ENCODE results near the gene PNRC2. TPM values are rescaled to one million over a fixed set of nuclear protein-coding genes. Genes with fewer than 3 reads are reported as not detected.

PNRC2 gene
- total and polyA plus RNA-seq, 2 of the 13 experiments (the other 11 are each of a cell fraction or from before 2014, with no cell fraction given) = 74.9 to 97.5 TPM

DNA sequence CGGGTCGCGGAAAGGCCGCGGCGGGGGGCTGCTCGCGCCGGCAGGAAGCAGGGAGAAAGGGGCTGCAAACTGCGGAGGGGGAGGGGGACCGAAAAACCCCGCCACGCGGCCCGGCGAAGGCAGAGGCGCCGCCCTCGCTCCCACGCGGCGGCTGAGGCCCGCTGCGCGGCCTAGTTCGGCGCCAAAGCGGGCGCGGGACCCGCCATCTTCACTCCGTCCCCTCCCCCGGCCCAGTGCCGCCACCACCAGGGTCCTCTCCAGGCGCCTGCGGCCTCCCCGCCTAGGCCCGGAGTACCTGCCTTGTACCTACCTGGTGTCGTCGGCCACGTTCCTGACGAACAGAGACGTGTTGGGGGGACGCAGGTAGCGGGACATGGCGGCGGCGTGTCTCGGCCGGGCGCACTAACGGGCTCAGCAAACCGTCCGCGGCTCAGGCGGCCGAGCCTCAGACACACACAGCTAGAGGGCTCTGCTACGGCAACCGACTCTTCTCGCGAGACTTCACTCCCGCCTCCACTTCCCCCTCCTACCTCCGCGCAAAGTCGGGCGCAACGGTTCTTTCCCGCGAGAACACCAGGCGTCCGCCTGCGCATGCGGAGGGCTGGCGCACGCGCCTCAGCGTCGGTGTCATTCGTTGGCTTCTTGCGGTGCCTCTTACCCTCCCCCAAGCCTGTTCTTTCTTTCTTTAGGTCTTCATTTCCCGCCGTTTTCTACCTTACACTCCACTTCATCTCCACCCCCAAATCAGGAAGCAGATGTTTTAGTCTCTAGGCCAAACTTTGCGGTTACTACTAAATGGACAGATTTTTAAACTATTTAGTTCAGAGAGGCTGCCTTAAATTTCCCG is 20.5 kb downstream of the PNRC2 start, which contains the start of gene SRSF10 (continued):
- TF ChIP-seq, protein P1, sequence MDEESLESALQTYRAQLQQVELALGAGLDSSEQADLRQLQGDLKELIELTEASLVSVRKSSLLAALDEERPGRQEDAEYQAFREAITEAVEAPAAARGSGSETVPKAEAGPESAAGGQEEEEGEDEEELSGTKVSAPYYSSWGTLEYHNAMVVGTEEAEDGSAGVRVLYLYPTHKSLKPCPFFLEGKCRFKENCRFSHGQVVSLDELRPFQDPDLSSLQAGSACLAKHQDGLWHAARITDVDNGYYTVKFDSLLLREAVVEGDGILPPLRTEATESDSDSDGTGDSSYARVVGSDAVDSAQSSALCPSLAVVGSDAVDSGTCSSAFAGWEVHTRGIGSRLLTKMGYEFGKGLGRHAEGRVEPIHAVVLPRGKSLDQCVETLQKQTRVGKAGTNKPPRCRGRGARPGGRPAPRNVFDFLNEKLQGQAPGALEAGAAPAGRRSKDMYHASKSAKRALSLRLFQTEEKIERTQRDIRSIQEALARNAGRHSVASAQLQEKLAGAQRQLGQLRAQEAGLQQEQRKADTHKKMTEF (CRISPR knock-in tag; IDR thresholded peaks at IDR 0.05) = peak; percentile 92
- peak; percentile 69; the same call in 1 of the 2 replicates for TF ChIP-seq ISL2 (CRISPR knock-in tag; IDR thresholded peaks at IDR 0.05)
- peak; percentile 30; the same call in 1 of the 2 replicates for TF ChIP-seq ZBTB21 (CRISPR knock-in tag; IDR thresholded peaks at IDR 0.05)
- TF ChIP-seq, protein P2, sequence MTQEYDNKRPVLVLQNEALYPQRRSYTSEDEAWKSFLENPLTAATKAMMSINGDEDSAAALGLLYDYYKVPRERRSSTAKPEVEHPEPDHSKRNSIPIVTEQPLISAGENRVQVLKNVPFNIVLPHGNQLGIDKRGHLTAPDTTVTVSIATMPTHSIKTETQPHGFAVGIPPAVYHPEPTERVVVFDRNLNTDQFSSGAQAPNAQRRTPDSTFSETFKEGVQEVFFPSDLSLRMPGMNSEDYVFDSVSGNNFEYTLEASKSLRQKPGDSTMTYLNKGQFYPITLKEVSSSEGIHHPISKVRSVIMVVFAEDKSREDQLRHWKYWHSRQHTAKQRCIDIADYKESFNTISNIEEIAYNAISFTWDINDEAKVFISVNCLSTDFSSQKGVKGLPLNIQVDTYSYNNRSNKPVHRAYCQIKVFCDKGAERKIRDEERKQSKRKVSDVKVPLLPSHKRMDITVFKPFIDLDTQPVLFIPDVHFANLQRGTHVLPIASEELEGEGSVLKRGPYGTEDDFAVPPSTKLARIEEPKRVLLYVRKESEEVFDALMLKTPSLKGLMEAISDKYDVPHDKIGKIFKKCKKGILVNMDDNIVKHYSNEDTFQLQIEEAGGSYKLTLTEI (CRISPR knock-in tag; conservative IDR thresholded peaks at IDR 0.05) = no peak
- TF ChIP-seq NFATC3 (CRISPR knock-in tag; IDR thresholded peaks at IDR 0.05) = 0 out of 2 replicates have a peak, but pooled peaks have one; percentile 17
- TF ChIP-seq NCOA2 (CRISPR knock-in tag; IDR thresholded peaks at IDR 0.05) = peak; percentile 46
- TF ChIP-seq YEATS4 (CRISPR knock-in tag; IDR thresholded peaks at IDR 0.05; ENCODE audit: borderline replicate concordance) = peak; percentile 97
- peak; percentile 86; the same call in 1 of the 2 replicates for TF ChIP-seq MXD4 (CRISPR knock-in tag; IDR thresholded peaks at IDR 0.05)
- 0 out of 2 replicates have a peak, but pooled peaks have one; percentile 75 for TF ChIP-seq GPN1 (CRISPR knock-in tag; IDR thresholded peaks at IDR 0.05; ENCODE audit: borderline replicate concordance)
- no peak for TF ChIP-seq NFRKB (IDR thresholded peaks at IDR 0.05)
- TF ChIP-seq MLLT10 (CRISPR knock-in tag; IDR thresholded peaks at IDR 0.05) = no peak
- peak; percentile 68 for TF ChIP-seq MEIS2 (CRISPR knock-in tag; IDR thresholded peaks at IDR 0.05)
- peak; percentile 77; the same call in 1 of the 2 replicates for TF ChIP-seq ZNF331 (CRISPR knock-in tag; IDR thresholded peaks at IDR 0.05)
- no peak for TF ChIP-seq PCBP2 (optimal IDR thresholded peaks at IDR 0.05; ENCODE audit: low read depth, low read length, poor library complexity, severe bottlenecking)
- TF ChIP-seq, protein P3, sequence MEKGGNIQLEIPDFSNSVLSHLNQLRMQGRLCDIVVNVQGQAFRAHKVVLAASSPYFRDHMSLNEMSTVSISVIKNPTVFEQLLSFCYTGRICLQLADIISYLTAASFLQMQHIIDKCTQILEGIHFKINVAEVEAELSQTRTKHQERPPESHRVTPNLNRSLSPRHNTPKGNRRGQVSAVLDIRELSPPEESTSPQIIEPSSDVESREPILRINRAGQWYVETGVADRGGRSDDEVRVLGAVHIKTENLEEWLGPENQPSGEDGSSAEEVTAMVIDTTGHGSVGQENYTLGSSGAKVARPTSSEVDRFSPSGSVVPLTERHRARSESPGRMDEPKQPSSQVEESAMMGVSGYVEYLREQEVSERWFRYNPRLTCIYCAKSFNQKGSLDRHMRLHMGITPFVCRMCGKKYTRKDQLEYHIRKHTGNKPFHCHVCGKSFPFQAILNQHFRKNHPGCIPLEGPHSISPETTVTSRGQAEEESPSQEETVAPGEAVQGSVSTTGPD (CRISPR knock-in tag; IDR thresholded peaks at IDR 0.05) = no peak
- TF ChIP-seq, protein P4, sequence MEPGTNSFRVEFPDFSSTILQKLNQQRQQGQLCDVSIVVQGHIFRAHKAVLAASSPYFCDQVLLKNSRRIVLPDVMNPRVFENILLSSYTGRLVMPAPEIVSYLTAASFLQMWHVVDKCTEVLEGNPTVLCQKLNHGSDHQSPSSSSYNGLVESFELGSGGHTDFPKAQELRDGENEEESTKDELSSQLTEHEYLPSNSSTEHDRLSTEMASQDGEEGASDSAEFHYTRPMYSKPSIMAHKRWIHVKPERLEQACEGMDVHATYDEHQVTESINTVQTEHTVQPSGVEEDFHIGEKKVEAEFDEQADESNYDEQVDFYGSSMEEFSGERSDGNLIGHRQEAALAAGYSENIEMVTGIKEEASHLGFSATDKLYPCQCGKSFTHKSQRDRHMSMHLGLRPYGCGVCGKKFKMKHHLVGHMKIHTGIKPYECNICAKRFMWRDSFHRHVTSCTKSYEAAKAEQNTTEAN (CRISPR knock-in tag; conservative IDR thresholded peaks at IDR 0.05) = no peak; the same call in 1 of the 2 replicates
- TF ChIP-seq, protein P5, sequence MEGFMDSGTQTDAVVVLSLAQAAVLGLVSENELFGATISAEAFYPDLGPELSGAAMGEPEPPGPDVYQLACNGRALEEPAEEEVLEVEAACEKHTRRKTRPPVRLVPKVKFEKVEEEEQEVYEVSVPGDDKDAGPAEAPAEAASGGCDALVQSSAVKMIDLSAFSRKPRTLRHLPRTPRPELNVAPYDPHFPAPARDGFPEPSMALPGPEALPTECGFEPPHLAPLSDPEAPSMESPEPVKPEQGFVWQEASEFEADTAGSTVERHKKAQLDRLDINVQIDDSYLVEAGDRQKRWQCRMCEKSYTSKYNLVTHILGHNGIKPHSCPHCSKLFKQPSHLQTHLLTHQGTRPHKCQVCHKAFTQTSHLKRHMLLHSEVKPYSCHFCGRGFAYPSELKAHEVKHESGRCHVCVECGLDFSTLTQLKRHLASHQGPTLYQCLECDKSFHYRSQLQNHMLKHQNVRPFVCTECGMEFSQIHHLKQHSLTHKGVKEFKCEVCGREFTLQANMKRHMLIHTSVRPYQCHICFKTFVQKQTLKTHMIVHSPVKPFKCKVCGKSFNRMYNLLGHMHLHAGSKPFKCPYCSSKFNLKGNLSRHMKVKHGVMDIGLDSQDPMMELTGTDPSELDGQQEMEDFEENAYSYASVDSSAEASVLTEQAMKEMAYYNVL (CRISPR knock-in tag; IDR thresholded peaks at IDR 0.05; ENCODE audit: borderline replicate concordance) = peak; percentile 40; the same call in 1 of the 2 replicates
